SK-MEL-5 (cell line): Measurements from ENCODE around the gene DDX31. TPM values are rescaled to one million over a fixed set of nuclear protein-coding genes. Genes with fewer than 3 reads are reported as not detected.

Experiments
- DNase-seq: peaks from one replicate; pipeline ENCODE4 v3.0.0-alpha.2; 2016; ENCODE audit warnings: low read depth, low spot score
- in situ Hi-C: cut with HindIII; loops from 2 replicates; pipeline ENCODE4 v1.10.0; 2016; ENCODE audit warnings: low sequenced_read_pairs, high pct_unique_total_duplicates, low pct_unique_long_range_greater_than_20kb
- total RNA-seq: library from RNA; depleted of rRNA; stranded (reverse); fragments of >200 nt; shearing (Covaris generic); gene quantifications from 2 replicates; pipeline ENCODE4 v1.2.3, GENCODE V29; 2014; rRNA removed

The DDX31 gene
- total RNA-seq, 1 experiment from 2014 or later: 31.6 TPM

DNA sequence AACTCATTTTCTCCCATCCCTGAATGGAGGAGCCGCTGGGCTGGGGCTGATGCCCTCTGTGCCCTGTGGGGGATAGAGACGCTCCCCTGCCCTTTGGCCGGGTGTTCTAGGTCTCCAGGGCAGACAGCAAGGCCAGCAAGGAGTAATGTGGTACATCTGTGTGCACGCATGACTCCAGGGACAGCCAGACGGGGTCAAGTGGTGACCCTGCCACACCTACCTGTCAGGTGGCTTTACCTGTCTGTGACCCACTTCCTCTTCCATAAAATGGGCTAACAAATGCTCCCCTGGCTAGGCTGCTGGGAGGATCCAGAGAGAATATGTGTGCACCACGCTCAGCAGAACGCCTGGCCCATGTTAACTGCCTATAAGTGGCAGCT, 122.7 kb downstream of the DDX31 start:
- in situ Hi-C loops: no loop called here
- DNase-seq: no peak

DNA sequence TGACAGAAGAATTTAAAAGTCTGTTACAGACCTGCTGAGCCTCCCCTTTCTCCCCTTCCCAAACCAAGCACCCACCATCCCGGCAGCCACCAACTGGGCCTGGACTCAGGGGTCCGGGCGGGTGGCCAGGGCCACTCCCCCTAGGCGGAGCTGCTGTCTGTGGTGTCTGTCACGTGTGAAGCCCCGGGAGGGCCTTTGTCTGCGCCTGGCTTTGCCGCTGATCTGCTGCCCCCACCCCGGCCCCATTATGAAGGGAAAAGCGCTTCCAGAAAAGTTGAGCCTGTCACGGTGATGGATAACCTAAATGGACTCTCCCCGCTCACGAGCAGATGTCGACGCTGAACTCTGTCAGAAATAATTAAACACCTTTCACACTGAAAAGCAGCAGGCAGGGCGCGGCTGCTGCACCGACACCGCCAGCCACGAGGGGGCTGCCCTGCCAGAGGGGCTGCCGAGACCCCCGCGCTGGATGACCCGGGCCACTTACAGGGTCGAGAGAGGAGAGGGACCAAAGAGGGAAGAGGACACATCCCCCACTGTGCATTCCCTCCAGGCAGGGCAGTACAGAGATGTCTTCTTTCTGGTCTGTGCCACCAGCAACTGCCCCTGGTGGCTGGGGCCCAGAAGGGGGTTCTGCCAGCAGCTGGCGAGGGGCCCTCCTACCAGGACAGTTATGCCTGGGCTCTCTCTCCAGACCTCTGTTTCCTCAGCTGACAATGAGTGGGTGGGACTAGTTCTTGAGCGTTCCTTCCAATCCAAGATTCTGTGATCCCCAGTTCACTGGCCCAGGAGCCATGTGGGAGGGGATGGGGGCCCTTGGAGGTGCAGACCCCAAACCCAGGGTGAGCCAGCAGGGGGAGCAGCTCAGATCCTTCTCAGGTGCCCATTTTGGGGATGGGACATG, 123.4 kb downstream of the DDX31 start:
- DNase-seq: no peak
- in situ Hi-C loops: no loop called here

DNA sequence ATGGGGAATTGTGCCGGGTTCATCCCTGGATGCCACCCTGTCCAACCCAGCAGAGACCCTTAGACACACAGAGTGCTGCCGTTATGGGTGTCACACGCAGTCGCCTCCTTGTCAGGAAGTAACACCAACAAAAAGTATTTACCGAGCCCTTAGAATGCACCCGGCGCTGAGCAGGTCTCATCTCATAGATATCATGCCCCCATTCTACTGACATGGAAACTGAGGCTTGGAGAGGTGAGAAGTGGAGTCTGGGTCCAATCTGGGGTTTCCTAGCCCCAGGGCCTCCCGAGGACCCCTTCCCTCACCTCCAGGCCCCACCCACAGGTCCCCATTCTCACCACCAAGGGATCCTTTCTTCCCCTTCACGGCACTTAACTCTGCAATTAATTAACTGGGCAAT, 124.2 kb downstream of the DDX31 start:
- DNase-seq: no peak
- in situ Hi-C loops: no loop called here

DNA sequence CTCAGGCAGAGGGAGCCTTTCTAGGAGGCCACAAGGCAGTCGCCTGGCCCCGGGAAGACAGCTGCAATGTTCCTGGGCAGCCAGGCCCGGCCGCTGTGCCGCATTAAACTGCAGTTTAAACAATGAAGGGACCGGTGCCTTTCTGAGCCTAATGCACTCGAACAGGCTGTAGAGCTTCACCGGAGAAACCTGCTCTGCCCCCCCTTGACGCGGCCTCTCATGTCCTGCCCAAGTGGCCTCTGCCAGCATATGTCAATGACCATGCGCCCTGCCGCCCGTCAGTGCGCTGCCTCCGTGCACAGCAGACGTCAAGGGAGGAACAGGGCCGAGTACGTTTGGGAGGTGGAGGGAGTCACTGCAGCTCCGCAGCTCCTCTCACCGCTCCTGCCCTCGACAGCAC, 125.8 kb downstream of the DDX31 start:
- no peak for DNase-seq
- in situ Hi-C loops: no loop called here

- in situ Hi-C loops: no loop called here
- no peak for DNase-seq
Observed at GRCh38 chr9:132543251-132543650, 126.5 kb downstream of the DDX31 start.

Other genes starting within 250 kb of the DDX31 start
- not detected in 2 replicates for gene BARHL1, start 87.4 kb downstream of the DDX31 start, total RNA-seq
- 19.0 and 20.1 TPM in 2 replicates for gene GTF3C4, start 481 bp upstream of the DDX31 start, total RNA-seq
- 0.21 TPM in 1 of 2 replicates, not detected in the other for gene AK8, start 208.3 kb upstream of the DDX31 start, total RNA-seq
- 3.4 and 4.7 TPM in 2 replicates for gene SPACA9, start 208.9 kb upstream of the DDX31 start, total RNA-seq